Activated naive CD8-positive, alpha-beta T cell treated with anti-CD3 and anti-CD28 coated beads, Interleukin-2, amount 50 U/mL, for 16 hours (primary cell): Measurements from ENCODE around the gene SRCIN1.

Source experiments
- DNase-seq: peaks from one replicate; pipeline ENCODE4 v3.0.0-alpha.2; 2020; ENCODE audit warnings: low read depth, low spot score

Gene SRCIN1

DNA sequence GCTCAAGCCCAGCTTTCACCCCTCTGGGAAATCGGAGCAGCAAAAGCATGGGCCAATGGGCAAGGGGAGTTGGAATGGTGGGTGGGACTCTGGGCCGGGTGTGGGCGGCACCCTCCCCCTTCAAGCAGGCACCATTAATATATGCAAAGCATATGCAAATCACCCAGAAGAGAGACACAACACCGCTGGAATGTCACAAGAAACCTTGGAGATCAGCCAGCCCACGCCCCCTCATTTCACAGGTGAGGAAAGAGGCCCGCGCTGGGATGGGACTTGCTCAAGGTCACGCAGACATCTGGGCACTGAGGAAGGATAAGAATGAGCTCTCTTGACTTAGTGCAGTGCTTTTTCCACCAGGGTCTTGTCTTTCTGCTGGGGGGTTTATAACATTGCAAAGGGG is 4.8 kb downstream of the SRCIN1 start:
- DNase-seq, result no peak

DNA sequence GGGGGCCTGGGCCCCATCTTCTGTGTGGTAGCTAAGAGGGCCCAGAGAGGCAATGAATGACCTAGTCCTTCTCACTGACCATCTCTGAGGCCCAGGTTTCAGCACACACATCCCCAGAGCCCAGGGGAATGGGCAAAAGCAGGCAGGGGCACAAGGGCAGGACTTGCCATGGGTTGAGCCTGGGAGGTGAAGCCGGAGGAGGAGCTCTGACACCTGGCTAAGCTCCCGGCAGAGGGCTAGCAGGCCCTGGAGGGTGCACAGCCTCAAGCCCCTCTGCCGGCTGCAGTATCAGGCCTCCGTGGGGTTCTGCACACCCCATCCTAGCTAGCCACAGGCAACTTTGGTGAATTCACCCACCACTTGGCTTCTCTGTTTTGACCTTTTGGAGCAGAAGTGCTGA is 5.3 kb downstream of the SRCIN1 start:
- no peak for DNase-seq

DNA sequence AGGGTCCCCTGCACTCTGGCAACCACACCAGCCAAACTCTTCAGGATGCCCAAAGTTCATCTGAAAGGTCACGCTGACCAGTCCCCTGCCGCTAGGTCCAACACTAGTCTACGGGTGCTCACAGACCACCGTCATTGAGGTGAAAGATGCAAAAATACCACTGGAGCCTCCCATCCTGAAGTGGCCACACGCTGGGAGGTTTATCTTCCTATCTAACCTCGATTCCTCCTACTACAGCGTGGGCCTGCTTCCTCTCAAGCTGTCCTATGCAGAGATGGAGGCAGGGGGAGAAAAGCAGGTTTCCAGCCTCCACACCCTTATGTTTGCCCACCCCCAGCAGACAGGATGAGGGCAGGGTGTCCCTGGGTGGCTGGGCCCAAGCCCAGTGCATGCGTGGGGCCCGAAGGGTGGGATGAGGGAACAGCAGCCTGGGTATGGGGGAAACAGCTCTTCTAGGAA is 6.3 kb downstream of the SRCIN1 start:
- no peak for DNase-seq

DNA sequence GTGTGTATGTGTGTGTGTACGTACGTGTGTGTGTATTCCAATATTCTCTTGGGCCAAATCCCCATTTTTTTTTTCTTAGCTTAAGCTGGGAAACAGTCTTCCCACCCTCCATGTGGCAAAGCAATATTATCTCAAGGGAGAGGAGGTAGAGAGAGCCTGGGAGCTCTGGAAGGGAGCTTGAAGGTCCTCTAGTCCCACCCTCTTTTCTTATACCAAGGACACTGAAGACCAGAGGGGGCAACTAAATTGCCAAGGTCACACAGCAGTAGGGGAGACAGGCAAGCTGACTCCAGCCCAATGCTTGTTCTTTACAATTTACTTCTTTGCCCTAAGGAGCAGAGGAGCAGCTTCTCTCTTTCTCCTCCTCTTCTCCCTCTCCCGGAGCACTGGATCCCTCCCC is 6.8 kb downstream of the SRCIN1 start:
- DNase-seq, result no peak

DNA sequence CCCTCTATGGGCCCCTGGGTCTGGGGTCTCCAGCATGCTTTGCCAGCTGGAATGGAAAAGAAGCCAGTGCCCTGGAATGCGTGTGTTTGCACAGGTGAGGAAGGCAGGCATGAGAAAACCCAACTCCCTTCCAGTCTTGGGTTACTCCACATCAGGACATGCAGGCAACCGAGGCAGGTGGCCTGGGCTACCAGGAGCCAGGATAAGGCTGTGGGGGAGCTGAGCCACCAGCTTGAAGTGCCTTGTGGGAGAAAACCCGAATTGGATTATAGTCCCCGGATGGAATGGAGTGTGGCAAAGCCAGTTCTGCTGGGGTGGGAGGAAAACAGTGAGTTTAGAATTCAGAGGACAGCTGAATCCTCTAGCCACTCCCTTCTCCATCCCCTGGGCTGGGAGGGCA is 7.2 kb downstream of the SRCIN1 start:
- DNase-seq, result no peak

DNA sequence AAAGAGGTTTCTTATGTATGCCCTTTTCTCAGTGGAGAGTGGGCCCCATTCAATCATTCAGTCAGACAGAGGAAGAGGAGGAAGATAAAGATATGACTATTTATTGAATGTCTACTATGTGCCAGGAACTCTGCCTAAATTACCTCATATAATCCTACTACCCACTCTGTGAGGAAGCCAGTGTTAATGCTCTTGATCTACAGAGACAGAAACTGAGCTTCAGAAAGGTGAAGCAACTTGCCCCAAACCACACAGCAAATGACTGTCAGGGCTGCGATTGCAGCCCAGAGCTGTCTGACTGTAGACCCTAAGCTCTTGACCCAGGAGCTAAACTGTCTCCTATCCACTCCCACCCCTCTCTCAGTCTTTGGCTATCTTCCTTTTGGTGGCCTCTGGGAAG is 8.4 kb downstream of the SRCIN1 start:
- no peak for DNase-seq

DNA sequence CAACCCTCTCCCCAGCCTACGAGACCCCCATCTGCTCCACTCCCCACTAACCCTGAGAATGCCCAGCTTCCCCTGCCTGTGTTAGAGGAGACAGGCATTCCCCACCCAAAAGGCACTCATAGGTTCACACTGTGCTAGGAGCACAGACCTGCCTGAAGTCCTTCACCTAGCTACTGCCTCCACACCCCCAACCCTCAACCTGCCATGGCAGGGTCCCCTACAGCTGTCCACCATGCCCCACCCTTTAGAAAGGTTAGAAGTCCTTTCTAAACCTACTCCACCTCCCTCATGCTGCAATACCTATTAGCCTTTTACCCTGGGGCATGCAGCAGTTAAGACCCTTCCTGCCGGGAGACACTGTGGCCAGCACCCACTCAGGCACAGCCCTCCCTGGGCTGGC is 9.1 kb downstream of the SRCIN1 start:
- no peak for DNase-seq

DNA sequence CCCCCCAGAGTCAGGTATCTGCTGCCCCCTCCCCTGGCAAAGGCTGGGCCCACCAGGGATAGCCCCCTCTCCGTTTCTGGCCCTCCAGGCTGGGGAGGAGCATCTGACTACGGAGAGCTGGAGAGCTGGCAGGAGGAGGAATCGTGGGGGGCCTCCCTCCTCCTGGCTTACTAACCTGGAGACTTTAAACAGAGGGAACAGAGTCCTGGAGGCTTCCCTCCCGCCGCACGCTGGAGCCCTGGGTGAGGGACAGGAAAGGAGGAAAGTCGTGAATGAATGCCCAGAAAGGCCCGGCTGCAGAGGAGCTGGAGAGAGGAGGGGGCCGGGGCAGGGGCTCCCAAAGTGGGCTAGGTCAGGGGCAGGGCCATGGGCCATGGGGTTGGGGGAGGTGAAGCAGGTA is 9.9 kb downstream of the SRCIN1 start:
- DNase-seq, result no peak

DNA sequence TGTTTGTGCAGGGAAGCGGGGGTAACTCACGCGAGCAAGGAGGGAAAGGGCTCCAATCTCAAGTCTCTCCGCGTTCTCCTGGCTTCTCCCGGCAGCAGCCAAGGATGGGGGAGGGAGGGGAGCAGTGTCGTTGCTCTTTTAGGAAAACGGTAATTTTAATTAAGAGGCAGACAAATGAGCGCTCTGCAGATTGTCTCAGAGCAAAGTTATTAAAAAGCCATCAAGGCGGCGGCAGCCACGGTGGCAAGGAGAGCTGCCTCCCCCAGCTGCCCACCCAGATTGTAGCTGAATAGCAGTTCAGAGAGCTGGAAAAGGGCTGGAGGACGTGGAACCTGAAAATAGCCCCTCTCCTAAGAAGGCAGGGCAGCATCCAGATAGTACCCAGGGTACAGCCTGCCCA is 11.6 kb downstream of the SRCIN1 start:
- DNase-seq, result no peak

DNA sequence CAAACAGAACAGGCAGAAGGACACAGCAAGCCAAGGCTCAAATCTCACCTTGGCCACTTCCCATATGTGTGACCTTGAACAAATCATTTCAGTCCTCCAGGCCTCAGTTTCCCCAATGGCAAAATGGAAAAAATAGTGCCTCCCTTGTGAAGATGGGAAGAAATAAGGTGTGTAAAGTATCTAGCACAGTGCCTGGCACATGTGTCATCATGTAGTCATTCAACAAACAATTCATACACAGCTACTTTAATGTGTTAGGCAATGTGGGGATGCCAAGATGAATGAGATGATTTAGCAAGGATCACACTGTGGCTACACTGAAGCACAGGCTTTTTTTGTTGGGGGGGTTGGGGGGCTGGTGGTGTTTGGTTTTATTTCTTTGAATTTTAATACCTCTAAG is 13.3 kb downstream of the SRCIN1 start:
- DNase-seq, result no peak

DNA sequence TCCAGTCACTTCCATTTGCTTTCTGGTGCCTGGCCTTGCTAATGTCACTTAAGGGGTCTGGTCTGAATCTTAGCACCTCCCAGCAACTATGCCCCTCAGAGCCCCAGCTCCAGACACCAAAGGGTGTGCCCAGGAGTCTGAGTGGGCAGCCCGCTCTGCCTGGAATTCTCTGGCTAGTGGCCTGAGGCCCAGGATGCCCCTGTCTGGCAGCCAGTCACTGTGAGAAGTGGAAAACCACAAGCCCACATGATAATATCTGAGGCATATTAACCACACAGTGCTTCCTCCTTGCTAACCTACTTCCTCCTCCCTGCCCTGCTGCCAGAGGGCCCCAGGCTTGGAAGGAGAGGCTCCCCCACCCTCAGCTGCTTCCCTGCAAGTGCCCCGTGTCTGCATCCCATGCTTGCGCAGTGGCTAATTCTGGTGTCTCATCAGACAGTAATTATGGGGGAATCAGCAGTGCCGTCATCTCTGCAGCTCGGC is 14.0 kb downstream of the SRCIN1 start:
- no peak for DNase-seq

DNA sequence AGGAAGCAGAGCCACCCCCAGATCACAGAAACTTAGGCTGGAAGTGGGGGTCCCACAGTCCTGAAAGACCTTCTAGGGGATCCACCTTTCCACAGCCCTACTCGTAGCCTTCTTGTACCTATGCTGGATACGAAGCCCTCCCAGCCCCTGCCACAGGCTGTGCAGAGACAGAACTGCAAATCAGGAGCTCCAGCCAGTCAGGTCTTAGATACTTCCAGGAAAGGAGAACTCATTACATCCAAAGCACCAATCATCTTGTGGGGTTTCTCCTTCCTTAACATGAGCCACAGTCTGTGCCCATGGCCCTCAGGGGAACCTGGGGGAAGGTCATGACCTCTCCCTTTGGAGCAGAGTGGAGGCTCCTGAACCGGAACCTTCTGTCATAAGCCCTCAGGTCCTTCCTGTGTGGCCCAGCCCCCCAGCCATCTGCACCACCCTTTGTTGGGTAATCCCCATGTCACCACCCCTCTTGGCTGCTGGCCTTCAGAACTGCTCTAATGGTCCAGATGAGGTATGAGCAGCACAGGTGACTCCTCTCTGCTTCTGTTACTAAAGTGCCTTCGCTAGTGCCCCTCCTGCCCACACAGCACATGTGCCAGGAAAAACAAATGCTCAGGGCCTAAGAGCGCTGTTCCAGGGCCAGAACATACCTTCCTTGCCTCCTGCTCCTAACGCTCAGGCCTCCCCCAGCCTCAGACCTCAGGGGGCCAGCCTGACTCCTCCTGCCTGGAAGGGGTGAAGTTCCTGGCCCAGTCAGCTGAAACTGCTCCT is 14.6 kb downstream of the SRCIN1 start:
- DNase-seq, result no peak

DNA sequence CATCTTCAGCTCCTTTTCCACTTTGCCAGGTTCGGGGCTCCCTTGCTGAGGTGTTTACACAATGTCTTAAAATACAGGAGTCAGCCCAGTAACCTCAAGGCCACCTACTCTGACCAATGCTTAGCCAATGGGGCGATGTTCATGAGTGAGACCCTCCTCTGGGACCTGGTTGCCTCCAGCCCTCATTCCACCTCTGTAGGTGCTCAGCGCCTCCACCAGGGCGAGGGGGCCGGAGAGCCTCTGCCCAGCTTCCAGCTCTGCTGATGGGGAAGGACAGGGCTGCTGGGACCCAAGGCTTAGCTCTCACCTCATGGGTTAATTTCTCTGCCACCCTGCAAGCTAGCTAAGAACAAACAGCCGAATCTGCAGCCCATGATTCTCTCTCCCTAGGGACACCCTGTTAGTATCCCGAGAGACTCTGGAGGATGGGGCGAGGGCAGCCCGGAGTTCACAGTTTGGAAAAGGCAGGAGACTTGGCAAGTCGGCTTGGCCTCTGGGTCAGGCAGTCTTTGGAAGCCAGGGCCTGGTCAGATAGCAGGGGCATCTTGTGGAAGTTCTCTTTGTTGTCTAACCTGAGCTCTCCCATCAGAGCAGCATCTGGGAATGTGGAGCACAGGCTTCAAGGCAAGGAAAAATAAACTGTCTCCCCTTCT is 16.2 kb downstream of the SRCIN1 start:
- DNase-seq, result no peak

DNA sequence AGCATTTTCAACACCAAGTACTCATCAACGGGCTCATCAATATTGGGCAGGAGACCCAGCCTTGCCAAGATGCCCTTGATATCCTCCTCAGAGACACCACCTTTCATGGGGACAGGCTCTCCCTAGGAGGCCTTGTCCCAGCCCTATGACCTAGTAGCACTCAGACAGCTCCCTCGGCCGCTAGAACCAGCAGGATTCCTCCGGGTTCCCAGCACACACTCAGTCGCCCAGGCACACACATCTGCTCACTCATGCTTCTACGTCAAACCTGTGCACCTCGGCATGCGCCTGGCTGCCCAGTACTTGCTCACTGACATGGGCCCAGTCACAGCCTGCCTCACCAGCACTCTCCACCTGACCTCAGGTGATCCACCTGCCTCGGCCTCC is 17.0 kb downstream of the SRCIN1 start:
- DNase-seq, result no peak

DNA sequence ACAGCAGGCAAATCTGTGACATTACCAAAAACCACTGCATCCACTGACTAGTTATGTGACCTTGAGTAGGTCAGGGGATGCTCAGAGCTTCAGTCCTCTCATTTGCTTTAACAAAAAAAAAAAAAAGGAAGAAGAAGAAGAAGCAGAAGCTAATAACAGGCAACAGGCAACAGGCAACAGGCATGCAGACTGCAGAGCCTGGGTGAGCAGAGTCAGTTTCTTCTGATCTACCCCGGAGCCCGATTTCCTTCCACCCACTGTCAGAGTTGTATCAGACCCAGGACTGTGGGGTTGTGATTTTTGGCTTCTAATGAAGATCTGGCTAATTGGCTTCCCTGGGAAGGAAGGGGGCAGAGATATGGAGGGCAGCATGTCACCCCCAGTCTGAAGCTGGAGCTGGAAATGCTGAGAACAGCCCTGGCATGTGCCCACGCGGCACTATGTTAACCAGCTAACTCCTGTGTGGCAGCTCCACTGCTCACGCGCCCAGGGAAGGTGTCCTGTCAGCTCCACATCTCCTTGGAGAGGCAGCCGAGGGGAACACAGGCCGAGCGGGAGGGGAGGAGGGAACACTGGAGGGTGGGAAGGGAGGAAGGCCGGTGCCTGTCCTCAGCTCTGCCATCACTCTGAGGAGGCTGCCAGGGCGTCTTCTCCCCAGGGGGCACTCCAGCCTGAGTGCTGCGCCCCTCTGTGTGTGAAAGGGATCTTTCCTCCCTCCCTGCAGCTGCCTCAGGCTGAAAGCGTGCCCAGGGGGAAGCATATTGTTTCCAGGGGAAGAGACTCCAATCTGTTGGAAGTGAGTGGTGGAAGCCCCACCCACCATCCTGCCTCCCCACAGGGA is 17.6 kb downstream of the SRCIN1 start:
- no peak for DNase-seq

DNA sequence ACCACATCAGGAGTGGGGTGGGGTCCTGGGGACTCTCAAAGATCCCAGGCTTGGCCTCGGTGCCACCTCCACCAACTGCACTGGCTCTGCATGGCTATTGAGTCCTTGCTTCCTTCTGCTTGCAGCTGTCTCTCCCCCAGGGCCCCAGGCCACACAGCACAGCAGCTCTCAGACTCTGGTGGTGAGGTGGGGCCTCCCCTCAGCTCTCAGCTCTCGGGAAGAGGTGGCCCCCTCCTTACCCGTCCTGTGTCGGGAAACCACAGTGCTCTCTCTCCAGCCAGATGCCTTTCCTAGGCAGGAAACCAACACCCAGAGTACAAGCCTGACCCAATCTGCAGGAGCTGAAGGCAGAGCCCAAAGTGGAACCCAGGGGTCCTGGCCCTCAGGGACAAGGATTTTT is 18.5 kb downstream of the SRCIN1 start:
- no peak for DNase-seq

DNA sequence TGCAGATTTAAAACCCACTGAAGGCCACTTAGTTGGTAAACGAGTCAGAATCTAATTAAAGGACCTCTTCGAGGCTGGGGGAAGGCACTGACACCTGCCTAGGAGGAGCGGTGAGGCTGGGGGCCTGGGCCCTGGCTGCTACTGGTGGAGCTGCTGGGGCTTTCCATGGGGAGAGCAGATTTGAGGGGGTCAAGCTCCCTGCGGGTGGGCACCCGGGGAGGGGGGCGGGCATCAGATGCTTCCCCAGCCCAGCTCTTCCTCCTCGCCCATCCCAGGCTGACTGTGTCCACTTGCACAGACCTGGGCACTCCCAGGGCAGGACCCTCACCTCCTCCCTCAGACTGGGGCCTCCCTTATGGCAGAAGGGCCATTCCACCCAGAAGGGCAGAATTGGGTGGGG is 19.0 kb downstream of the SRCIN1 start:
- no peak for DNase-seq

DNA sequence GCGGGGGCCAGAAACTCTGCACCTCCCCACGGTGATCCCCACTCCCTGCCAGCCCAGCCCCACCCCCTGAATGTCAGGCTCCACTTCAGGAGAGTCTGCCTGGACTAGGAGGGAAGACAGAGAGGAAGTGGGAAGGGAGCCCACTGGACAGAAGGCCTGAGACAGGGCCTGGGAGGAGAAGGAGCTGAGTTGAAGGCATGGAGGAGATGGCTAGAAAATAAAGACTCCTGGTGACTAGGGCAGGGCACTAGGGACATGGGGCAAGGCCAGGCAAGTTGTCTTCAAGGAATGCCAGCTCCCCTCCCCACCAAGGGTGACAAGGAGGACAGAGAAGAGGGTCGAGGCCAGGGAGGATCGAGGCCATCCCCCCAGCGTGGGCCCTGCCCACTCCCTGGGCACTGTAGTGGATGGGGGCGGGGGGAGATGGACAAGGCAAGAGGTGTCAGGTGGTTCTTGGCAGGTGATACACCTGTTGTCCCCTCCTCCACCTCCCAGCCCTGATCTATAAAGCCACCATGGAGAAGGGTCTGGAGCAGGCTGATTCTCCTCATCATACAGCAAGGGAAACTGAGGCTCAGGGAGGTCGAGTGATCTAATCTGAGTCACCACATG is 19.7 kb downstream of the SRCIN1 start:
- no peak for DNase-seq

DNA sequence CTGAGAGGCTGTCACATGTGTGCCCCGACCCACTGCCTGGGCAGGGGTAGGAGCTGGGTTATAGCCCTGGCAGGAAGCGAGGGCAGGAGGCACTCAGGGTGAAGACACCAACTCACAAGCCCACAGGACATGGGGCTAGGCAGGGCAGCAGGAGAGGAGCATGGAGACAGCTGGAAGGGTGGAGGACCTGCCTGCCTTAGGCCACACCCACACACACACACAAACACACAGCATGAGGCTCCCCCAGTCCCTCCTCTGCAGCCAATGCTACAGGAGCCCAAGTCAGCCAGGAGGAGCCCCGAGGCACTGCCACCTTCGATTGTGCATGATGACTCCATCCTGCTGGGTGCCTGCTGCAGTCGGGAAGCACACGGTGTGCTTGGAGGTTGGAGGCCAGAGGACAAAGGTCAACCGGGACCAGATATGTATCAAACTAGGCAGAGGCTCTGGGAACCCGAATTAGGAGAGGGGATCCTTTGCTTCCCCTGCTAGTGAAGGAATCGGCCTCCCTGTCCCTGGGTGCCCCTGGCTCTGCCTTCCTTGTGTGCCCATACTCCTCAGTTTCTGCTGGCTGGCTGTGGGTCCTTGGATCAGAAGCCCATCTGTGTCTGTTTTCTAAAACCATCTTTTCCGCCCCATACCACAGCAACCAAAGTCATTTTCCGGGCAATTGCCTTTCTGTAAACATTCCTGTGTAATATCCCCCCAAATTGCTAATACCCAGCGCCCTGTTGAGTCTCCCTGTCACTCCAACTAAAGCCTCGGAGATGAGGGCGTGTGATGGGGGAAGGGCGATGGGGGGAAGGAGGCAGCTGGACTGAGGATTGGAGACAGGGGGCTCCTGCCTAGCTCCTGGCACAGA is 20.5 kb downstream of the SRCIN1 start:
- no peak for DNase-seq

DNA sequence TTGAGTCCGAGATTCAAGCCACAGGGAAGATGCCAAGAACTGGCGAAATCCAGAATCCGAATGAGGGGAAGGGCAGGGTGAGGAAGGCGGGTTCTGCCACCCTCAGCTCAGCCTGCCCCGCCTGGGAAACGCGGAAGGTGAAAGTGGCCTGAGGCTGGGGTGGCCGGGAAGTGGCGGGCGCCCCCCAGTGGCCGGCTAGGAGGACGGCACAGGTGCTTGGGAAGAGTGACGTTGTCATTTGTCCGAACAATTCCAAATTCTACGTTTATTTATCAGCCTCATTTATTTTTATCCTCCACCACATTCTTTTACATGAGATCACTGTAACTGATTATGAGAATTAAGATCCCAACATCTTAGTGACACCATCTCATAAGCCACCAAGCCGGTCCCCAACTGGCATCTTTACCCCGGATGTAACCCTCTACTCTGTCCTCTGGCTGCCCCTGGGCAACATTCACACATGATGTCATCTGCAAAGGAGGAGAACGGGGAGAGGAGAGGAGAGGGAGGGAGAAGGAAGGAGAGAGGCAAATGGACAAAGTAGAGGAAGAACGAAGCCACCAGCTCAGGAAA is 21.3 kb downstream of the SRCIN1 start:
- DNase-seq, result no peak
